ENCODE data around the gene CNBD2.

Gene CNBD2

GRCh38 chr20:35967979-35968640 is at the start of gene CNBD2:
TSS of gene CNBD2 (plus strand) at chr20:35968590. CDS start at chr20:35968763, 173 bp downstream.
- Histone ChIP-seq H3K27ac (no peak within 1 kb of the TSS), H3K4me1 (no peaks in the 10 kb centered on the region), H3K9me3 (no peaks in the 10 kb centered on the region), H3K36me3 (no peaks in the 10 kb centered on the region), H3K27me3 (no peaks in the 10 kb centered on the region), H3K4me3 (no peak within 1 kb of the TSS)
- no peak for DNase-seq
- no peak for TF ChIP-seq CTCF (IDR thresholded peaks at IDR 0.05)
- intact Hi-C loops (cut with DNase I; ENCODE audit: low total_unique reads), result no loop called here

GRCh38 chr20:35920523-35920922 is 47.9 kb upstream of the CNBD2 start:
- Histone ChIP-seq H3K27me3 (no peaks in the 10 kb centered on the region), H3K36me3 (peaks cover 32 to 72% (median 48%) of the 10 kb centered on the region in 3 donors), H3K4me1 (no peaks in the 10 kb centered on the region), H3K4me3 (no peak overlapping the region), H3K27ac (no peak overlapping the region), H3K9me3 (no peaks in the 10 kb centered on the region)
- intact Hi-C loops (cut with DNase I; ENCODE audit: low total_unique reads), result no loop called here
- DNase-seq, result no peak
- TF ChIP-seq CTCF (IDR thresholded peaks at IDR 0.05), result no peak

- DNase-seq, result no peak
- no peaks in the 10 kb centered on the region for H3K4me1 ChIP-seq
- no peaks in the 10 kb centered on the region for H3K27me3 ChIP-seq
- H3K4me3 ChIP-seq, result no peak overlapping the region
- intact Hi-C loops (cut with DNase I; ENCODE audit: low total_unique reads), result no loop called here
- H3K36me3 ChIP-seq, result peaks cover 39 to 80% (median 67%) of the 10 kb centered on the region in 3 donors
- no peak overlapping the region for H3K27ac ChIP-seq
- H3K9me3 ChIP-seq, result no peaks in the 10 kb centered on the region
- TF ChIP-seq CTCF (IDR thresholded peaks at IDR 0.05), result no peak
These were observed 39.1 kb upstream of the CNBD2 start for GRCh38 chr20:35929301-35929700.

- H3K4me3 ChIP-seq, result no peak overlapping the region
- no peak for TF ChIP-seq CTCF (IDR thresholded peaks at IDR 0.05)
- H3K4me1 ChIP-seq, result no peaks in the 10 kb centered on the region
- DNase-seq, result no peak
- H3K9me3 ChIP-seq, result no peaks in the 10 kb centered on the region
- intact Hi-C loops (cut with DNase I; ENCODE audit: low total_unique reads), result no loop called here
- peaks cover 32 to 88% (median 65%) of the 10 kb centered on the region in 3 donors for H3K36me3 ChIP-seq
- no peaks in the 10 kb centered on the region for H3K27me3 ChIP-seq
- H3K27ac ChIP-seq, result no peak overlapping the region
These were observed 34.3 kb upstream of the CNBD2 start for GRCh38 chr20:35934050-35934449.

GRCh38 chr20:35939264-35939663 is 29.1 kb upstream of the CNBD2 start:
- Histone ChIP-seq H3K4me3 (no peak overlapping the region), H3K4me1 (no peaks in the 10 kb centered on the region), H3K36me3 (peaks cover 34 to 85% (median 58%) of the 10 kb centered on the region in 3 donors), H3K9me3 (no peaks in the 10 kb centered on the region), H3K27me3 (no peaks in the 10 kb centered on the region), H3K27ac (no peak overlapping the region)
- no peak for TF ChIP-seq CTCF (IDR thresholded peaks at IDR 0.05)
- DNase-seq, result no peak
- intact Hi-C loops (cut with DNase I; ENCODE audit: low total_unique reads), result no loop called here
